ENCODE data around the gene SUFU. TPM values are rescaled to one million over a fixed set of nuclear protein-coding genes. Genes with fewer than 3 reads are reported as not detected.

The SUFU gene
- total RNA-seq, 1 donor from 2014 or later: 29.4 TPM

GRCh38 chr10:102678068-102678400 lies 174.3 kb downstream of the SUFU start:
- H3K27ac Mint-ChIP-seq: peak overlapping the region; percentile 63
- H3K4me3 Mint-ChIP-seq: peak overlapping the region; percentile 44
- peaks cover 77% of the 10 kb centered on the region for H3K4me1 Mint-ChIP-seq (ENCODE audit: unreplicated experiment)
- H3K36me3 Mint-ChIP-seq: peaks cover 17% of the 10 kb centered on the region
- no peaks in the 10 kb centered on the region for H3K9me3 Mint-ChIP-seq
- no peak for TF ChIP-seq CTCF (conservative IDR thresholded peaks at IDR 0.05)
- DNase-seq (ENCODE audit: extremely low spot score, unreplicated experiment): no peak
- H3K27me3 Mint-ChIP-seq: no peaks in the 10 kb centered on the region

GRCh38 chr10:102678842-102679289 lies 175.1 kb downstream of the SUFU start:
- no peak for DNase-seq (ENCODE audit: extremely low spot score, unreplicated experiment)
- Mint-ChIP-seq H3K9me3 (no peaks in the 10 kb centered on the region), H3K36me3 (peaks cover 23% of the 10 kb centered on the region), H3K4me3 (peak overlapping the region; percentile 44), H3K27me3 (no peaks in the 10 kb centered on the region), H3K4me1 (ENCODE audit: unreplicated experiment) (peaks cover 69% of the 10 kb centered on the region), H3K27ac (peak overlapping the region; percentile 19)
- TF ChIP-seq CTCF (conservative IDR thresholded peaks at IDR 0.05): peak; percentile 84

GRCh38 chr10:102679596-102679995 lies 175.8 kb downstream of the SUFU start:
- no peak overlapping the region for H3K4me3 Mint-ChIP-seq
- H3K4me1 Mint-ChIP-seq (ENCODE audit: unreplicated experiment): peaks cover 62% of the 10 kb centered on the region
- no peaks in the 10 kb centered on the region for H3K27me3 Mint-ChIP-seq
- H3K27ac Mint-ChIP-seq: no peak overlapping the region
- peaks cover 24% of the 10 kb centered on the region for H3K36me3 Mint-ChIP-seq
- no peaks in the 10 kb centered on the region for H3K9me3 Mint-ChIP-seq
- no peak for TF ChIP-seq CTCF (conservative IDR thresholded peaks at IDR 0.05)
- no peak for DNase-seq (ENCODE audit: extremely low spot score, unreplicated experiment)

- DNase-seq (ENCODE audit: extremely low spot score, unreplicated experiment): no peak
- Mint-ChIP-seq H3K36me3 (peaks cover 31% of the 10 kb centered on the region), H3K9me3 (no peaks in the 10 kb centered on the region), H3K4me1 (ENCODE audit: unreplicated experiment) (peaks cover 41% of the 10 kb centered on the region), H3K27ac (no peak overlapping the region), H3K4me3 (no peak overlapping the region), H3K27me3 (no peaks in the 10 kb centered on the region)
- no peak for TF ChIP-seq CTCF (conservative IDR thresholded peaks at IDR 0.05)
These were observed 177.9 kb downstream of the SUFU start for GRCh38 chr10:102681696-102682095.

GRCh38 chr10:102682416-102682815 lies 178.6 kb downstream of the SUFU start:
- peaks cover 34% of the 10 kb centered on the region for H3K4me1 Mint-ChIP-seq (ENCODE audit: unreplicated experiment)
- no peak overlapping the region for H3K4me3 Mint-ChIP-seq
- no peaks in the 10 kb centered on the region for H3K9me3 Mint-ChIP-seq
- no peak for DNase-seq (ENCODE audit: extremely low spot score, unreplicated experiment)
- H3K27me3 Mint-ChIP-seq: no peaks in the 10 kb centered on the region
- no peak for TF ChIP-seq CTCF (conservative IDR thresholded peaks at IDR 0.05)
- no peak overlapping the region for H3K27ac Mint-ChIP-seq
- peaks cover 31% of the 10 kb centered on the region for H3K36me3 Mint-ChIP-seq

GRCh38 chr10:102682981-102683380 lies 179.2 kb downstream of the SUFU start:
- H3K9me3 Mint-ChIP-seq: no peaks in the 10 kb centered on the region
- DNase-seq (ENCODE audit: extremely low spot score, unreplicated experiment): no peak
- H3K4me3 Mint-ChIP-seq: no peak overlapping the region
- H3K4me1 Mint-ChIP-seq (ENCODE audit: unreplicated experiment): peaks cover 28% of the 10 kb centered on the region
- no peak for TF ChIP-seq CTCF (conservative IDR thresholded peaks at IDR 0.05)
- peaks cover 37% of the 10 kb centered on the region for H3K36me3 Mint-ChIP-seq
- no peak overlapping the region for H3K27ac Mint-ChIP-seq
- no peaks in the 10 kb centered on the region for H3K27me3 Mint-ChIP-seq

Measured in type B pancreatic cell (in vitro differentiated cells).